ENCODE data around the gene SDF2L1. TPM values are rescaled to one million over a fixed set of nuclear protein-coding genes. Genes with fewer than 3 reads are reported as not detected.
"Not testable (repeated sequence)": the region's sequence is repeated elsewhere in the genome, so short reads cannot be mapped to it uniquely, and the experiment has no call there.

The SDF2L1 gene
- total RNA-seq, 1 donor from 2014 or later = 87.1 TPM

GRCh38 chr22:21672107-21672629 lies 30.1 kb downstream of the SDF2L1 start:
- Histone ChIP-seq H3K36me3 (ENCODE audit: control insufficient read depth, insufficient read depth, low read length) (no peaks in the 10 kb centered on the region), H3K4me3 (ENCODE audit: low read depth, low read length) (no peak overlapping the region), H3K27me3 (ENCODE audit: control insufficient read depth, insufficient read depth, low read length) (no peaks in the 10 kb centered on the region)
- TF ChIP-seq CTCF (IDR thresholded peaks at IDR 0.05; ENCODE audit: insufficient read depth, low read length, poor library complexity, severe bottlenecking) = no peak
- DNase-seq (ENCODE audit: low read depth) = no peak

- no peaks in the 10 kb centered on the region for H3K36me3 ChIP-seq (ENCODE audit: control insufficient read depth, insufficient read depth, low read length)
- no peak for TF ChIP-seq CTCF (IDR thresholded peaks at IDR 0.05; ENCODE audit: insufficient read depth, low read length, poor library complexity, severe bottlenecking)
- no peak for DNase-seq (ENCODE audit: low read depth)
- no peaks in the 10 kb centered on the region for H3K27me3 ChIP-seq (ENCODE audit: control insufficient read depth, insufficient read depth, low read length)
- no peak overlapping the region for H3K4me3 ChIP-seq (ENCODE audit: low read depth, low read length)
Observed at GRCh38 chr22:21673534-21674321, 31.6 kb downstream of the SDF2L1 start.

DNA sequence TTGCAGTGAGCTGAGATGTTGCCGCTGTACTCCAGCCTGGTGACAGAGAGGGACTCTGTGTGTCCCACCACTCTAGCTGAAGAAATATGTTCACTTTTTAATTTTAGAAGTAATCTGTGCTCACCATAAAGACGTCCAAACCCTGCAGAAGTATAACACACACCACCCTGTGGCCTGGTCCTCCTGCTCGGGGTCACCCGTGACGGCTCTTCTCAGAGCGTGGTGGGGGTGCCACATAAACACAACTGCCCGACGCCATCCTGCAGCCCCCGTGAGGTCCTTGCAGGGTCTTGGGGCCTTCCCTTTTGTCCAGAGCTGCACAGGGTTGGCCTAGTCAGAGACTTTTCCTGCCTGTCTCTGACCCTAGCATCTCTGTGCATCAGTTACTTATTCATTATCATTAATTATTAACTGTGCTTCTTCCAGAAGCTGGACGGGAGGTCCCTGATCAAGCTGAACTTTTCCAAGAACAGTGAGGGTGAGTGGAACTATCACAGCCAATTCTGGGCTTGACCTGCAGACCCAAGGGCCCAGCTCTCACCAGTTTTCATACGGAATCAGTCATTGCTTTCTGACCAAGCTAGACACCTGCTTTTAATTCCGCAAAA lies 32.6 kb downstream of the SDF2L1 start:
- TF ChIP-seq CTCF (IDR thresholded peaks at IDR 0.05; ENCODE audit: insufficient read depth, low read length, poor library complexity, severe bottlenecking) = no peak
- DNase-seq (ENCODE audit: low read depth) = no peak
- Histone ChIP-seq H3K36me3 (ENCODE audit: control insufficient read depth, insufficient read depth, low read length) (no peaks in the 10 kb centered on the region), H3K27me3 (ENCODE audit: control insufficient read depth, insufficient read depth, low read length) (no peaks in the 10 kb centered on the region), H3K4me3 (ENCODE audit: low read depth, low read length) (no peak overlapping the region)

DNA sequence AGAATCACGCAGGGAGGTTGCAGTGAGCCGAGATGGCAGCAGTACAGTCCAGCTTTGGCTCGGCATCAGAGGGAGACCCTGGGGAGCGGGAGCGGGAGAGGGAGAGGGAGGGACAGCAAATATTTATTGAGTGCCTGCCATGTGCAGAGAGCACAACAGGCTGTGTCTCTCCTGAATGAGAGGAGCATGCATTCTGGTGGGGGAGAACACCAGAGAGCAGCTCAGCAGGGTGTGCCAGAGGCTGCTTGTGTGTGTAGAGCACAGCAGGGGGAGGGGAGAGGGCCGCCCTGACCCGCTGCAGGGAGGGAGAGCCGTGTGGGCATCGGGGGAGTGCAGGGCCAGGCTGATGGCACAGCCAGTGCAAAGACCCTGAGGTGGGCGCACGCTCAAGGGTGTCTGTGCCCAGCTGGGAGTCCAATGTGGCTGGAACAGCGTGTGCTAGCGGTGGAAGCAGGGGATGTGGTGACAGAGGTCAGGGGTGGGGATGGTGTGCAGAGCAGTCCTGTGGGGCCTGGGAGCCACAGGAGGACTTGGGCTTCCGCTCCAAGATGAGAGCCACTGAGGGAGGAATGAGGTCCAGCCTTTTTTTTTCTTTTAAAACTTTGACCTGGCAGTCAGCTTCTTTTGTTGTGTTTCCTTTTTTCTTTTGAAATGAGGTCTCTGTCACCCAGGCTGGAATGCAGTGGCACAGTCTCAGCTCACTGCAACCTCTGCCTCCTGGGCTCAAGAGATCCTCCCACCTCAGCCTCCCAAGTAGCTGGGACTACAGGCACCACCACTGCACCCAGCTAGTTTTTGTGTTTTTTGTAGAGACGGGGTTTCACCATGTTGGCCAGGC lies 35.7 kb downstream of the SDF2L1 start:
- Histone ChIP-seq H3K4me3 (ENCODE audit: low read depth, low read length) (no peak overlapping the region), H3K36me3 (ENCODE audit: control insufficient read depth, insufficient read depth, low read length) (peaks cover 1% of the 10 kb centered on the region), H3K27me3 (ENCODE audit: control insufficient read depth, insufficient read depth, low read length) (no peaks in the 10 kb centered on the region)
- DNase-seq (ENCODE audit: low read depth) = no peak
- TF ChIP-seq CTCF (IDR thresholded peaks at IDR 0.05; ENCODE audit: insufficient read depth, low read length, poor library complexity, severe bottlenecking) = no peak

GRCh38 chr22:21678842-21679241 lies 36.7 kb downstream of the SDF2L1 start:
- not testable (repeated sequence) for H3K27me3 ChIP-seq (ENCODE audit: control insufficient read depth, insufficient read depth, low read length); DNase-seq (ENCODE audit: low read depth); H3K36me3 ChIP-seq (ENCODE audit: control insufficient read depth, insufficient read depth, low read length); H3K4me3 ChIP-seq (ENCODE audit: low read depth, low read length)

DNA sequence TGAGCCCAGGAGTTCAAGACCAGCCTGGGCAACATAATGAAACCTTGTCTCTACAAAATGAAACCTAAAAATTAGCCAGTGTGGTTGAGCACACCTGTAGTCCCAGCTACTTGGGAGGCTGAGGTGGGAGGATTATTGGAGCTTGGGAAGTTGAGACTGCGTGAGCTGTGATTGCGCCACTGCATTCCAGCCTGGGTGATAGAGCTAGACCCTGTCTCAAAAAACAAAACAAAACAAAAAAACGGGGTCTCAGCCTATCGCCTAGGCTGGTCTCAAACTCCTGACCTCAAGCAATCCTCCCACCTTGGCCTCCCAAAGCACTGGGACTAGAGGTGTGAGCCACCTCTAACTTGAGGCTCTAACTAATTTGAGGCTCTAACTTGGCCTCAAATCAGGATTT lies 37.3 kb downstream of the SDF2L1 start:
- H3K27me3 ChIP-seq (ENCODE audit: control insufficient read depth, insufficient read depth, low read length) = no peaks in the 10 kb centered on the region
- no peak overlapping the region for H3K4me3 ChIP-seq (ENCODE audit: low read depth, low read length)
- H3K36me3 ChIP-seq (ENCODE audit: control insufficient read depth, insufficient read depth, low read length) = peaks cover 1% of the 10 kb centered on the region
- DNase-seq (ENCODE audit: low read depth) = no peak
- TF ChIP-seq CTCF (IDR thresholded peaks at IDR 0.05; ENCODE audit: insufficient read depth, low read length, poor library complexity, severe bottlenecking) = no peak
